B cell (primary cell): ENCODE results near the gene CDIPT. TPM values are rescaled to one million over a fixed set of nuclear protein-coding genes. Genes with fewer than 3 reads are reported as not detected.

Experiments used
- ATAC-seq: fragments of 200-7000 bp; cut with Tn5 transposase; one replicate; pipeline ENCODE4 v1.10.0; 2021; ENCODE audit warnings: low read depth, mild to moderate bottlenecking, moderate number of reproducible peaks, moderate library complexity
- CTCF ChIA-PET: fragments of 350-600 bp; sonication (Branson Sonifier 250); formaldehyde crosslinking; loops from one replicate; lab custom pipeline; 2021; ENCODE audit warnings: antibody characterized with exemption, inconsistent platforms; lab: Charles Lee
- POLR2A ChIA-PET: fragments of 350-600 bp; sonication (Branson Sonifier 250); formaldehyde crosslinking; loops from one replicate; lab custom pipeline; 2021; ENCODE audit warnings: antibody characterized with exemption; lab: Charles Lee
- DNase-seq: peaks from one replicate; pipeline ENCODE4 v3.0.0; 2013
- H2AFZ ChIP-seq: 2 replicates; pipeline ENCODE4 v1.6.1; 2012; ENCODE audit warnings: mild to moderate bottlenecking, low read depth, low read length; ENCODE audit not compliant: insufficient read depth, poor library complexity, severe bottlenecking
- H3K27ac ChIP-seq, 2 donors: 1 replicate in 1 of 2; 2 replicates in 1 of 2; pipeline ENCODE4 v1.5.1; 2012 to 2013; ENCODE audit warnings: low read length in 2 of 2, mild to moderate bottlenecking in 2 of 2, moderate library complexity in 1 of 2
- H3K27me3 ChIP-seq, 4 experiments: fragments of 200-600 bp in 1 of 4; sonication (generic) in 1 of 4; replicated peaks in 1 of 4; 1 replicate in 2 of 4; 2 replicates in 2 of 4; pipeline versions ENCODE4 v1.6.1 to v1.7.0; 2013 to 2016; ENCODE audit warnings: low read length in 3 of 4, mild to moderate bottlenecking in 2 of 4, mixed read lengths in 1 of 4, moderate library complexity in 1 of 4; ENCODE audit not compliant: insufficient read depth in 4 of 4, control insufficient read depth in 3 of 4; ENCODE audit errors: control extremely low read depth in 1 of 4
- H3K36me3 ChIP-seq, 2 experiments: replicated peaks in 1 of 2; 1 replicate in 1 of 2; 2 replicates in 1 of 2; pipeline versions ENCODE4 v1.6.1 to v1.7.1; 2013; ENCODE audit warnings: low read length in 1 of 2; ENCODE audit not compliant: insufficient read depth in 2 of 2, control insufficient read depth in 1 of 2; ENCODE audit errors: control extremely low read depth in 1 of 2, extremely low read depth in 1 of 2
- H3K4me1 ChIP-seq, 2 donors: fragments of 200-600 bp in 1 of 2; sonication (generic) in 1 of 2; 1 replicate in 1 of 2; 2 replicates in 1 of 2; pipeline versions ENCODE4 v1.5.1 to v1.6.1; 2013 to 2017; ENCODE audit warnings: low read length in 2 of 2; ENCODE audit not compliant: control insufficient read depth in 2 of 2, insufficient read depth in 2 of 2
- H3K4me2 ChIP-seq: replicated peaks from 2 replicates; pipeline ENCODE3; 2012; ENCODE audit warnings: mild to moderate bottlenecking, low read depth, low read length; ENCODE audit not compliant: poor library complexity, severe bottlenecking
- H3K4me3 ChIP-seq, 5 experiments: fragments of 200-600 bp in 1 of 5; sonication (generic) in 1 of 5; 1 replicate in 3 of 5; 2 replicates in 2 of 5; pipeline versions ENCODE4 v1.5.1 to v1.7.0; 2011 to 2016; ENCODE audit warnings: low read length in 4 of 5, mild to moderate bottlenecking in 4 of 5, low read depth in 2 of 5, control low read depth in 1 of 5, moderate library complexity in 1 of 5; ENCODE audit not compliant: insufficient read depth in 1 of 5; ENCODE audit errors: control extremely low read depth in 1 of 5, extremely low read depth in 1 of 5
- H3K79me2 ChIP-seq: fragments of 200-600 bp; sonication (generic); one replicate; pipeline ENCODE4 v1.6.0; 2016; ENCODE audit warnings: low read length; ENCODE audit not compliant: control insufficient read depth, insufficient read depth
- H3K9ac ChIP-seq: fragments of 200-600 bp; sonication (generic); 2 replicates; pipeline ENCODE4 v1.6.1; 2017; ENCODE audit warnings: mild to moderate bottlenecking, low read length, moderate library complexity
- H3K9me3 ChIP-seq, 3 donors: one replicate each; pipeline versions ENCODE4 v1.6.1 to v1.7.1; 2013; ENCODE audit warnings: low read length in 2 of 3; ENCODE audit not compliant: control insufficient read depth in 2 of 3, insufficient read depth in 1 of 3; ENCODE audit errors: control extremely low read depth in 1 of 3
- H4K20me1 ChIP-seq: 2 replicates; pipeline ENCODE4 v1.6.0; 2012; ENCODE audit warnings: mild to moderate bottlenecking, low read length; ENCODE audit not compliant: insufficient read depth, control insufficient read depth, poor library complexity, severe bottlenecking
- H3K27ac Mint-ChIP-seq: one replicate; pipeline ENCODE4 v1.8.0; 2021; ENCODE audit warnings: mixed read lengths
- H3K27me3 Mint-ChIP-seq: one replicate; pipeline ENCODE4 v1.8.0; 2021; ENCODE audit warnings: mixed read lengths
- H3K4me1 Mint-ChIP-seq: one replicate; pipeline ENCODE4 v1.8.0; 2021; ENCODE audit warnings: mixed read lengths
- H3K4me3 Mint-ChIP-seq: one replicate; pipeline ENCODE4 v1.8.0; 2021; ENCODE audit warnings: mixed read lengths
- H3K9me3 Mint-ChIP-seq: one replicate; pipeline ENCODE4 v1.8.0; 2022; ENCODE audit warnings: mixed read lengths; ENCODE audit not compliant: insufficient read depth
- CTCF ChIP-seq: fragments of 200-600 bp; IDR thresholded peaks from one replicate; pipeline ENCODE4 v1.8.0; 2022; ENCODE audit warnings: antibody characterized with exemption, mild to moderate bottlenecking
- EZH2 ChIP-seq: IDR thresholded peaks from 2 replicates; pipeline ENCODE4 v1.6.1; 2012; ENCODE audit warnings: borderline replicate concordance, low read depth, mild to moderate bottlenecking, moderate library complexity, low read length; ENCODE audit not compliant: insufficient read depth, poor library complexity, severe bottlenecking
- WGBS: methylation state at CpG from one replicate; pipeline ENCODE4 v1.1.5; 2013; ENCODE audit warnings: missing lambda C conversion rate; ENCODE audit not compliant: insufficient coverage; 5-methylcytosine and 5-hydroxymethylcytosine counted together
- intact Hi-C: fragments of 100-400 bp; cut with micrococcal nuclease; formaldehyde crosslinking; loops from one replicate; pipeline ENCODE4 v1.10.0; 2022
- polyA plus RNA-seq: library from polyadenylated mRNA; depleted of rRNA; stranded (reverse); fragments of >200 nt; gene quantifications from 2 replicates; pipeline ENCODE4 v1.2.3, GENCODE V29; 2012
- total RNA-seq, 2 donors: library from RNA; stranded (reverse); fragments of 120-200 nt in 1 of 2; gene quantifications; 1 replicate in 1 of 2; 2 replicates in 1 of 2; pipeline versions ENCODE4 v1.2.3 to v1.2.4, GENCODE V29; 2013 to 2022

The CDIPT gene
- total and polyA plus RNA-seq, 2 donors (not counting 1 experiment from before 2014, with no cell fraction given) = 51.2 to 63.3 TPM

DNA sequence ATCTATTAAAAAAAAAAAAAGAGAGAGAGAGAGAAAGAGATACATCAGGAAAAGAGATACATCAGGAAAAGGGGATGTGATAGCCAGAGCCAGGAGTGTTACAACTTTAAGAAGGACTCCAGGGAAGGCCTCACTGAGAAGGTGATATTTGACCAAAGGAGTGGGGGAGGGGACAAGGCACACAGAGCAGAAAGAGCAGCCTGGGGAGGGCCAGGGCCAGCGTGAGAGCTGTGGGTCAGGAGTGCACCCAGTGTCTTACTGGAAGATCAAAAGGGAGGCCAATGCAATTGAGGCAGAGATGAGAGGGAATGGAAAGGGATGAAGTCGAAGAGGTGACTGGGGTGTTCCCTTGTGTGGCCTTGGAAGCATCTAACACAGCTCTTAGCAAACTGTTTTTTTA lies 44.9 kb upstream of the CDIPT start:
- peaks cover 3% of the 10 kb centered on the region for H3K4me1 Mint-ChIP-seq
- ATAC-seq (no peak), DNase-seq (no peak)
- intact Hi-C loops = loop anchor here (10.0 kb wide), 1 partner anchor 213 kb away; no protein-coding TSS in a partner anchor
- POLR2A ChIA-PET = interaction anchor here (0.5 to 0.6 kb wide), 2 partner anchors 85 to 1577 kb away, joined by 4 read pairs; no protein-coding TSS in a partner anchor
- peaks cover 0 to 3% of the 10 kb centered on the region in 2 experiments for H3K36me3 ChIP-seq
- CTCF ChIA-PET = no interaction called here
- no peak overlapping the region for H3K27ac ChIP-seq
- no peaks in the 10 kb centered on the region for H3K4me1 ChIP-seq
- H3K79me2 ChIP-seq = no peaks in the 10 kb centered on the region
- H3K9ac ChIP-seq = no peak overlapping the region
- H3K9me3 ChIP-seq = no peaks in the 10 kb centered on the region
- WGBS = 89% methylated on average over 1 of the region's 2 CpGs
- no peak overlapping the region for H2AFZ ChIP-seq
- no peaks in the 10 kb centered on the region for H3K27me3 ChIP-seq
- H3K4me3 ChIP-seq = no peak overlapping the region
- no peak overlapping the region for H3K27ac Mint-ChIP-seq
- H3K9me3 Mint-ChIP-seq = no peaks in the 10 kb centered on the region
- no peak overlapping the region for H3K4me2 ChIP-seq
- no peaks in the 10 kb centered on the region for H4K20me1 ChIP-seq
- no peaks in the 10 kb centered on the region for H3K27me3 Mint-ChIP-seq
- H3K4me3 Mint-ChIP-seq = no peak overlapping the region
- no peak for TF ChIP-seq CTCF
- no peak for TF ChIP-seq EZH2

- Histone ChIP-seq H3K27ac (no peak overlapping the region), H3K9me3 (no peaks in the 10 kb centered on the region), H3K36me3 (peaks cover 0 to 2% of the 10 kb centered on the region in 2 experiments), H3K4me3 (no peak overlapping the region), H4K20me1 (no peaks in the 10 kb centered on the region), H2AFZ (no peak overlapping the region), H3K9ac (no peak overlapping the region), H3K4me2 (no peak overlapping the region), H3K79me2 (no peaks in the 10 kb centered on the region), H3K27me3 (no peaks in the 10 kb centered on the region), H3K4me1 (no peaks in the 10 kb centered on the region)
- Mint-ChIP-seq H3K27ac (no peak overlapping the region), H3K9me3 (no peaks in the 10 kb centered on the region), H3K4me3 (no peak overlapping the region), H3K27me3 (peaks cover 4% of the 10 kb centered on the region), H3K4me1 (peaks cover 3% of the 10 kb centered on the region)
- intact Hi-C loops = loop anchor here (10.0 kb wide), 1 partner anchor 212 kb away; no protein-coding TSS in a partner anchor
- TF ChIP-seq CTCF (no peak), EZH2 (no peak)
- no peak for ATAC-seq
- CTCF ChIA-PET = no interaction called here
- POLR2A ChIA-PET = interaction anchor here (0.7 kb wide), 1 partner anchor 30 kb away, joined by 6 read pairs; no protein-coding TSS in a partner anchor
- no peak for DNase-seq
- 95% methylated on average over 21 of the region's 23 CpGs for WGBS
Observed at GRCh38 chr16:29906520-29907244, 43.7 kb upstream of the CDIPT start.
